Fibroblast of lung (primary cell): ENCODE results near the gene CARMIL1.

ENCODE experiments used
- CTCF ChIP-seq, 2 donors: IDR thresholded peaks in 1 of 2; conservative IDR thresholded peaks in 1 of 2; 1 replicate in 1 of 2; 2 replicates in 1 of 2; pipeline ENCODE4 v1.5.1; 2011 to 2012; ENCODE audit warnings: low read length in 2 of 2, control low read depth in 1 of 2, inconsistent platforms in 1 of 2, low read depth in 1 of 2, mild to moderate bottlenecking in 1 of 2
- EZH2 ChIP-seq: IDR thresholded peaks from 2 replicates; pipeline ENCODE4 v1.5.1; 2012; ENCODE audit warnings: low read length, control low read depth, mild to moderate bottlenecking; ENCODE audit errors: missing control alignments

GRCh38 chr6:25354078-25354932 lies 75.1 kb downstream of the CARMIL1 start:
- no peak for TF ChIP-seq EZH2
- no peak for TF ChIP-seq CTCF (conservative IDR thresholded peaks at IDR 0.05 in 1 of 2, IDR thresholded peaks at IDR 0.05 in 1 of 2; ENCODE audit: low read depth in 1 of 2, low read length in 2 of 2)
